ENCODE data around the gene RNF180. TPM values are rescaled to one million over a fixed set of nuclear protein-coding genes. Genes with fewer than 3 reads are reported as not detected.

The RNF180 gene
- total RNA-seq, 1 experiment from 2014 or later, result 7.8 TPM

GRCh38 chr5:64318175-64318574 lies 152.5 kb downstream of the RNF180 start:
- Histone ChIP-seq H3K4me1 (ENCODE audit: control insufficient read depth, insufficient read depth, low read length) (no peaks in the 10 kb centered on the region), H3K4me3 (ENCODE audit: low read depth in 2 of 2, low read length in 2 of 2) (no peak overlapping the region), H3K27me3 (ENCODE audit: control insufficient read depth, insufficient read depth, low read length) (no peaks in the 10 kb centered on the region), H3K36me3 (ENCODE audit: control insufficient read depth, insufficient read depth, low read length) (no peaks in the 10 kb centered on the region), H3K27ac (ENCODE audit: low read length) (no peak overlapping the region), H3K9me3 (ENCODE audit: control insufficient read depth, insufficient read depth, low read depth, low read length) (no peaks in the 10 kb centered on the region)
- CTCF ChIA-PET, result no interaction called here
- DNase-seq (ENCODE audit: low read depth, low spot score) (no peak), ATAC-seq (no peak)
- TF ChIP-seq, protein P1, sequence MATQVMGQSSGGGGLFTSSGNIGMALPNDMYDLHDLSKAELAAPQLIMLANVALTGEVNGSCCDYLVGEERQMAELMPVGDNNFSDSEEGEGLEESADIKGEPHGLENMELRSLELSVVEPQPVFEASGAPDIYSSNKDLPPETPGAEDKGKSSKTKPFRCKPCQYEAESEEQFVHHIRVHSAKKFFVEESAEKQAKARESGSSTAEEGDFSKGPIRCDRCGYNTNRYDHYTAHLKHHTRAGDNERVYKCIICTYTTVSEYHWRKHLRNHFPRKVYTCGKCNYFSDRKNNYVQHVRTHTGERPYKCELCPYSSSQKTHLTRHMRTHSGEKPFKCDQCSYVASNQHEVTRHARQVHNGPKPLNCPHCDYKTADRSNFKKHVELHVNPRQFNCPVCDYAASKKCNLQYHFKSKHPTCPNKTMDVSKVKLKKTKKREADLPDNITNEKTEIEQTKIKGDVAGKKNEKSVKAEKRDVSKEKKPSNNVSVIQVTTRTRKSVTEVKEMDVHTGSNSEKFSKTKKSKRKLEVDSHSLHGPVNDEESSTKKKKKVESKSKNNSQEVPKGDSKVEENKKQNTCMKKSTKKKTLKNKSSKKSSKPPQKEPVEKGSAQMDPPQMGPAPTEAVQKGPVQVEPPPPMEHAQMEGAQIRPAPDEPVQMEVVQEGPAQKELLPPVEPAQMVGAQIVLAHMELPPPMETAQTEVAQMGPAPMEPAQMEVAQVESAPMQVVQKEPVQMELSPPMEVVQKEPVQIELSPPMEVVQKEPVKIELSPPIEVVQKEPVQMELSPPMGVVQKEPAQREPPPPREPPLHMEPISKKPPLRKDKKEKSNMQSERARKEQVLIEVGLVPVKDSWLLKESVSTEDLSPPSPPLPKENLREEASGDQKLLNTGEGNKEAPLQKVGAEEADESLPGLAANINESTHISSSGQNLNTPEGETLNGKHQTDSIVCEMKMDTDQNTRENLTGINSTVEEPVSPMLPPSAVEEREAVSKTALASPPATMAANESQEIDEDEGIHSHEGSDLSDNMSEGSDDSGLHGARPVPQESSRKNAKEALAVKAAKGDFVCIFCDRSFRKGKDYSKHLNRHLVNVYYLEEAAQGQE (IDR thresholded peaks at IDR 0.05; ENCODE audit: insufficient read depth in 1 of 2, low read depth in 2 of 2, low read length in 1 of 2), result no peak
- TF ChIP-seq TCF7L2 (IDR thresholded peaks at IDR 0.05; ENCODE audit: low read depth, low read length) (no peak), SIN3A (IDR thresholded peaks at IDR 0.05; ENCODE audit: borderline replicate concordance, insufficient read depth, low read depth, low read length) (no peak), POLR2AphosphoS5 (IDR thresholded peaks at IDR 0.05; ENCODE audit: low read depth, low read length) (no peak)
- TF ChIP-seq, protein P2, sequence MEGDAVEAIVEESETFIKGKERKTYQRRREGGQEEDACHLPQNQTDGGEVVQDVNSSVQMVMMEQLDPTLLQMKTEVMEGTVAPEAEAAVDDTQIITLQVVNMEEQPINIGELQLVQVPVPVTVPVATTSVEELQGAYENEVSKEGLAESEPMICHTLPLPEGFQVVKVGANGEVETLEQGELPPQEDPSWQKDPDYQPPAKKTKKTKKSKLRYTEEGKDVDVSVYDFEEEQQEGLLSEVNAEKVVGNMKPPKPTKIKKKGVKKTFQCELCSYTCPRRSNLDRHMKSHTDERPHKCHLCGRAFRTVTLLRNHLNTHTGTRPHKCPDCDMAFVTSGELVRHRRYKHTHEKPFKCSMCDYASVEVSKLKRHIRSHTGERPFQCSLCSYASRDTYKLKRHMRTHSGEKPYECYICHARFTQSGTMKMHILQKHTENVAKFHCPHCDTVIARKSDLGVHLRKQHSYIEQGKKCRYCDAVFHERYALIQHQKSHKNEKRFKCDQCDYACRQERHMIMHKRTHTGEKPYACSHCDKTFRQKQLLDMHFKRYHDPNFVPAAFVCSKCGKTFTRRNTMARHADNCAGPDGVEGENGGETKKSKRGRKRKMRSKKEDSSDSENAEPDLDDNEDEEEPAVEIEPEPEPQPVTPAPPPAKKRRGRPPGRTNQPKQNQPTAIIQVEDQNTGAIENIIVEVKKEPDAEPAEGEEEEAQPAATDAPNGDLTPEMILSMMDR (IDR thresholded peaks at IDR 0.05), result no peak
- BruUV-seq (replicated peaks), result no TSS peak
- intact Hi-C loops (cut with micrococcal nuclease; ENCODE audit: unreplicated experiment) (no loop called here), in situ Hi-C loops (cut with HindIII; ENCODE audit: low pct_unique_long_range_greater_than_20kb, low sequenced_read_pairs) (no loop called here)
- POLR2A ChIA-PET, result no interaction called here

DNA sequence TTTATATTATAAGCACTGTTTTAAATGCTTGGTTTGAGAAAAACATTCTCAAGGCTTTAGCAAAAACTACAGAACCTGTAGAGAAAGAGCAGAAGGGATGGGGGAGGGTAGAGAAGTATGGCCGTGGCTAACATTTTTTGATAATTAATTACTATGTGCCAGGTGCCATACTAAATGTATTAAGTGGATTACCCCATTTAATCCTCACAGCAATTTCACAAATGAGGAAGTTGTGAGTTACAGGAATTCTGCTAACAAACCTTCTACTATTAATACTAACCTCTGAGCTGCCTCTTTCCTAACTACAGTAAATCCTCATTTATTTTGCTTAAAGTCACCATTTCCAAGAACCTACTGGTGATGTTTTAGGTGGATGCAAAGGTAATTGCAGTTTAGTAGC lies 157.9 kb downstream of the RNF180 start:
- intact Hi-C loops (cut with micrococcal nuclease; ENCODE audit: unreplicated experiment) (no loop called here), in situ Hi-C loops (cut with HindIII; ENCODE audit: low pct_unique_long_range_greater_than_20kb, low sequenced_read_pairs) (no loop called here)
- no peaks in the 10 kb centered on the region for H3K27me3 ChIP-seq (ENCODE audit: control insufficient read depth, insufficient read depth, low read length)
- no peaks in the 10 kb centered on the region; the same call in 1 of the 2 replicates for H3K36me3 ChIP-seq (ENCODE audit: control insufficient read depth, insufficient read depth, low read length)
- H3K9me3 ChIP-seq (ENCODE audit: control insufficient read depth, insufficient read depth, low read depth, low read length), result 0 out of 2 replicates have a peak, but pooled peaks cover 4% of the 10 kb centered on the region
- no TSS peak for BruUV-seq (replicated peaks)
- ChIA-PET POLR2A (no interaction called here), CTCF (no interaction called here)
- H3K4me3 ChIP-seq (ENCODE audit: low read depth in 2 of 2, low read length in 2 of 2), result no peak overlapping the region
- TF ChIP-seq SIN3A (IDR thresholded peaks at IDR 0.05; ENCODE audit: borderline replicate concordance, insufficient read depth, low read depth, low read length), result no peak
- no peak for TF ChIP-seq POLR2AphosphoS5 (IDR thresholded peaks at IDR 0.05; ENCODE audit: low read depth, low read length)
- TF ChIP-seq, protein P2 (IDR thresholded peaks at IDR 0.05), result no peak
- no peak for TF ChIP-seq TCF7L2 (IDR thresholded peaks at IDR 0.05; ENCODE audit: low read depth, low read length)
- no peak overlapping the region for H3K27ac ChIP-seq (ENCODE audit: low read length)
- ATAC-seq, result no peak
- no peak for DNase-seq (ENCODE audit: low read depth, low spot score)
- H3K4me1 ChIP-seq (ENCODE audit: control insufficient read depth, insufficient read depth, low read length), result no peaks in the 10 kb centered on the region

All from Panc1 (cell line).